ENCODE results near the gene S100A13. TPM values are rescaled to one million over a fixed set of nuclear protein-coding genes. Genes with fewer than 3 reads are reported as not detected.

The S100A13 gene
- total and polyA plus RNA-seq, 10 of the 15 experiments (the other 5 are each of a cell fraction or from before 2014, with no cell fraction given): 5.7 to 30.9 (median 9.1) TPM

DNA sequence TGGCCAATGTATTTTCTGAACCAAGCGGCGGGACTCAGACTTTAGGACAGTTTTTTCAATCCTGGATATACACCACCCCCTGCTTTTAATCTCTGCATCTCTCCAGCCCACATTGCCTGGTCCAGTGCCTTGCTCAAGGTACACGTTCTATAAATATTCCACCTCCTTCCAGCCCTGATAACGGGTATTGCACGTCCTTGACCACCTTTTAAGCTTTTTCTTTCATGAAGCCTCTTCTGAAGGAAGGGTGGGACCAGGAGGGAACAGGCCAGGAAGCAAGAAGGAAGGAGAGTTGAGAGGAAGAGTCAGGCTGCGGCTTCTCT lies 17.8 kb downstream of the S100A13 start (continued):
- TF ChIP-seq ZBTB40 (IDR thresholded peaks at IDR 0.05; ENCODE audit: borderline replicate concordance) (no peak), NR2C1 (IDR thresholded peaks at IDR 0.05) (no peak), EP300 (IDR thresholded peaks at IDR 0.05; ENCODE audit: borderline replicate concordance in 1 of 2, control insufficient read depth in 1 of 2, low read depth in 2 of 2, low read length in 2 of 2) (no peak), PML (IDR thresholded peaks at IDR 0.05; ENCODE audit: low read length) (no peak)
- TF ChIP-seq, protein P1, sequence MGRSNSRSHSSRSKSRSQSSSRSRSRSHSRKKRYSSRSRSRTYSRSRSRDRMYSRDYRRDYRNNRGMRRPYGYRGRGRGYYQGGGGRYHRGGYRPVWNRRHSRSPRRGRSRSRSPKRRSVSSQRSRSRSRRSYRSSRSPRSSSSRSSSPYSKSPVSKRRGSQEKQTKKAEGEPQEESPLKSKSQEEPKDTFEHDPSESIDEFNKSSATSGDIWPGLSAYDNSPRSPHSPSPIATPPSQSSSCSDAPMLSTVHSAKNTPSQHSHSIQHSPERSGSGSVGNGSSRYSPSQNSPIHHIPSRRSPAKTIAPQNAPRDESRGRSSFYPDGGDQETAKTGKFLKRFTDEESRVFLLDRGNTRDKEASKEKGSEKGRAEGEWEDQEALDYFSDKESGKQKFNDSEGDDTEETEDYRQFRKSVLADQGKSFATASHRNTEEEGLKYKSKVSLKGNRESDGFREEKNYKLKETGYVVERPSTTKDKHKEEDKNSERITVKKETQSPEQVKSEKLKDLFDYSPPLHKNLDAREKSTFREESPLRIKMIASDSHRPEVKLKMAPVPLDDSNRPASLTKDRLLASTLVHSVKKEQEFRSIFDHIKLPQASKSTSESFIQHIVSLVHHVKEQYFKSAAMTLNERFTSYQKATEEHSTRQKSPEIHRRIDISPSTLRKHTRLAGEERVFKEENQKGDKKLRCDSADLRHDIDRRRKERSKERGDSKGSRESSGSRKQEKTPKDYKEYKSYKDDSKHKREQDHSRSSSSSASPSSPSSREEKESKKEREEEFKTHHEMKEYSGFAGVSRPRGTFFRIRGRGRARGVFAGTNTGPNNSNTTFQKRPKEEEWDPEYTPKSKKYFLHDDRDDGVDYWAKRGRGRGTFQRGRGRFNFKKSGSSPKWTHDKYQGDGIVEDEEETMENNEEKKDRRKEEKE (IDR thresholded peaks at IDR 0.05): no peak
